Measurements from ENCODE around the gene ANKRD44.

Gene ANKRD44

GRCh38 chr2:197340591-197340990 lies 30.0 kb upstream of the ANKRD44 start:
- DNase-seq (ENCODE audit: low read depth): no peak
- H3K4me3 ChIP-seq (ENCODE audit: low read depth, low read length): no peak overlapping the region
- TF ChIP-seq MAX (IDR thresholded peaks at IDR 0.05; ENCODE audit: low read depth, low read length): no peak
- TF ChIP-seq POLR2A (IDR thresholded peaks at IDR 0.05; ENCODE audit: extremely low read depth, insufficient read length): no peak
- no peak for TF ChIP-seq MYC (IDR thresholded peaks at IDR 0.05; ENCODE audit: low read depth, low read length)
- no peak for TF ChIP-seq CTCF (IDR thresholded peaks at IDR 0.05; ENCODE audit: low read depth, low read length)

- no peak overlapping the region for H3K4me3 ChIP-seq (ENCODE audit: low read depth, low read length)
- no peak for DNase-seq (ENCODE audit: low read depth)
- TF ChIP-seq CTCF (IDR thresholded peaks at IDR 0.05; ENCODE audit: low read depth, low read length) (no peak), POLR2A (IDR thresholded peaks at IDR 0.05; ENCODE audit: extremely low read depth, insufficient read length) (no peak), MYC (IDR thresholded peaks at IDR 0.05; ENCODE audit: low read depth, low read length) (no peak), MAX (IDR thresholded peaks at IDR 0.05; ENCODE audit: low read depth, low read length) (no peak)
Measured at GRCh38 chr2:197339496-197340220, 29.1 kb upstream of the ANKRD44 start.

GRCh38 chr2:197339016-197339415 lies 28.4 kb upstream of the ANKRD44 start:
- TF ChIP-seq MAX (IDR thresholded peaks at IDR 0.05; ENCODE audit: low read depth, low read length) (no peak), POLR2A (IDR thresholded peaks at IDR 0.05; ENCODE audit: extremely low read depth, insufficient read length) (no peak), CTCF (IDR thresholded peaks at IDR 0.05; ENCODE audit: low read depth, low read length) (no peak), MYC (IDR thresholded peaks at IDR 0.05; ENCODE audit: low read depth, low read length) (no peak)
- H3K4me3 ChIP-seq (ENCODE audit: low read depth, low read length): no peak overlapping the region
- DNase-seq (ENCODE audit: low read depth): no peak

GRCh38 chr2:197332641-197333040 lies 22.1 kb upstream of the ANKRD44 start:
- no peak for DNase-seq (ENCODE audit: low read depth)
- H3K4me3 ChIP-seq (ENCODE audit: low read depth, low read length): no peak overlapping the region
- TF ChIP-seq POLR2A (IDR thresholded peaks at IDR 0.05; ENCODE audit: extremely low read depth, insufficient read length): no peak
- TF ChIP-seq MAX (IDR thresholded peaks at IDR 0.05; ENCODE audit: low read depth, low read length): no peak
- no peak for TF ChIP-seq MYC (IDR thresholded peaks at IDR 0.05; ENCODE audit: low read depth, low read length)

- no peak overlapping the region for H3K4me3 ChIP-seq (ENCODE audit: low read depth, low read length)
- no peak for DNase-seq (ENCODE audit: low read depth)
- no peak for TF ChIP-seq POLR2A (IDR thresholded peaks at IDR 0.05; ENCODE audit: extremely low read depth, insufficient read length)
- no peak for TF ChIP-seq MYC (IDR thresholded peaks at IDR 0.05; ENCODE audit: low read depth, low read length)
- no peak for TF ChIP-seq MAX (IDR thresholded peaks at IDR 0.05; ENCODE audit: low read depth, low read length)
- TF ChIP-seq CTCF (IDR thresholded peaks at IDR 0.05; ENCODE audit: low read depth, low read length): no peak
Measured at GRCh38 chr2:197328461-197328860, 17.9 kb upstream of the ANKRD44 start.

GRCh38 chr2:197327472-197328098 lies 17.0 kb upstream of the ANKRD44 start:
- TF ChIP-seq CTCF (IDR thresholded peaks at IDR 0.05; ENCODE audit: low read depth, low read length): no peak
- no peak for TF ChIP-seq MAX (IDR thresholded peaks at IDR 0.05; ENCODE audit: low read depth, low read length)
- TF ChIP-seq MYC (IDR thresholded peaks at IDR 0.05; ENCODE audit: low read depth, low read length): no peak
- TF ChIP-seq POLR2A (IDR thresholded peaks at IDR 0.05; ENCODE audit: extremely low read depth, insufficient read length): no peak
- DNase-seq (ENCODE audit: low read depth): no peak

More at GRCh38 chr2:197327472-197328098, 17.0 kb upstream of the ANKRD44 start:
- no peak overlapping the region for H3K4me3 ChIP-seq (ENCODE audit: low read depth, low read length)

Data from NB4 (cell line).